HEK293 (cell line): ENCODE measurements around the gene SMURF2.

ENCODE experiments used
- GLIS1 ChIP-seq: fragments of 450-650 bp; formaldehyde crosslinking; IDR thresholded peaks from 2 replicates; pipeline ENCODE4 v1.5.1; 2016; ENCODE audit warnings: missing biosample characterization, missing genetic modification characterization
- KLF1 ChIP-seq: fragments of 450-650 bp; formaldehyde crosslinking; IDR thresholded peaks from 2 replicates; pipeline ENCODE4 v1.5.1; 2016; ENCODE audit warnings: missing biosample characterization, missing genetic modification characterization
- PATZ1 ChIP-seq: fragments of 450-650 bp; formaldehyde crosslinking; IDR thresholded peaks from 2 replicates; pipeline ENCODE4 v1.5.1; 2016; ENCODE audit warnings: missing biosample characterization, missing genetic modification characterization
- YY1 ChIP-seq: fragments of 450-650 bp; formaldehyde crosslinking; IDR thresholded peaks from 2 replicates; pipeline ENCODE4 v1.5.1; 2018; ENCODE audit warnings: missing biosample characterization, missing genetic modification characterization
- ZBTB1 ChIP-seq: fragments of 450-650 bp; formaldehyde crosslinking; IDR thresholded peaks from 2 replicates; pipeline ENCODE4 v1.5.1; 2016; ENCODE audit warnings: missing biosample characterization, missing genetic modification characterization
- ZBTB8A ChIP-seq: fragments of 450-650 bp; formaldehyde crosslinking; IDR thresholded peaks from 2 replicates; pipeline ENCODE4 v1.5.1; 2016; ENCODE audit warnings: missing biosample characterization, missing genetic modification characterization
- ZFP3 ChIP-seq: fragments of 450-650 bp; formaldehyde crosslinking; IDR thresholded peaks from 2 replicates; pipeline ENCODE4 v1.5.1; 2016; ENCODE audit warnings: low read depth, missing biosample characterization, missing genetic modification characterization
- ZNF2 ChIP-seq: fragments of 450-650 bp; formaldehyde crosslinking; IDR thresholded peaks from 2 replicates; pipeline ENCODE4 v1.5.1; 2016; ENCODE audit warnings: missing biosample characterization, missing genetic modification characterization
- ZNF221 ChIP-seq: fragments of 450-650 bp; formaldehyde crosslinking; IDR thresholded peaks from 2 replicates; pipeline ENCODE4 v1.5.1; 2017; ENCODE audit warnings: missing biosample characterization, missing genetic modification characterization, borderline replicate concordance
- ZNF274 ChIP-seq, 2 experiments: fragments of 200-500 bp in 1 of 2; fragments of 450-650 bp in 1 of 2; sonication (Bioruptor generic) in 1 of 2; formaldehyde crosslinking in 1 of 2; IDR thresholded peaks; 2 replicates each; pipeline versions ENCODE4 v1.5.1 to v1.6.1; 2014 to 2016; ENCODE audit warnings: borderline replicate concordance in 1 of 2, inconsistent platforms in 1 of 2, low read length in 1 of 2, missing biosample characterization in 1 of 2, missing genetic modification characterization in 1 of 2
- ZNF324 ChIP-seq: fragments of 450-650 bp; formaldehyde crosslinking; IDR thresholded peaks from 2 replicates; pipeline ENCODE4 v1.5.1; 2016; ENCODE audit warnings: missing biosample characterization, missing genetic modification characterization
- ZNF394 ChIP-seq: fragments of 450-650 bp; formaldehyde crosslinking; IDR thresholded peaks from 2 replicates; pipeline ENCODE4 v1.5.1; 2016; ENCODE audit warnings: missing biosample characterization, missing genetic modification characterization, mild to moderate bottlenecking, moderate library complexity, borderline replicate concordance
- ZNF404 ChIP-seq: fragments of 450-650 bp; formaldehyde crosslinking; IDR thresholded peaks from 2 replicates; pipeline ENCODE4 v1.5.1; 2017; ENCODE audit warnings: missing biosample characterization, missing genetic modification characterization
- ZNF561 ChIP-seq: fragments of 450-650 bp; IDR thresholded peaks from 2 replicates; pipeline ENCODE4 v1.5.1; 2018; ENCODE audit warnings: missing biosample characterization, missing genetic modification characterization, borderline replicate concordance
- ZNF692 ChIP-seq: fragments of 450-650 bp; formaldehyde crosslinking; IDR thresholded peaks from 2 replicates; pipeline ENCODE4 v1.5.1; 2016; ENCODE audit warnings: missing biosample characterization, missing genetic modification characterization
- ZNF777 ChIP-seq: fragments of 450-650 bp; formaldehyde crosslinking; IDR thresholded peaks from 2 replicates; pipeline ENCODE4 v1.5.1; 2017; ENCODE audit warnings: missing biosample characterization, missing genetic modification characterization, borderline replicate concordance
- TF ChIP-seq, protein P1 (sequence below): fragments of 450-650 bp; formaldehyde crosslinking; IDR thresholded peaks from 2 replicates; pipeline ENCODE4 v1.5.1; 2016; ENCODE audit warnings: missing biosample characterization, missing genetic modification characterization
- TF ChIP-seq, protein P2 (sequence below): fragments of 450-650 bp; formaldehyde crosslinking; IDR thresholded peaks from 2 replicates; pipeline ENCODE4 v1.5.1; 2016; ENCODE audit warnings: missing biosample characterization, missing genetic modification characterization
- TF ChIP-seq, protein P3 (sequence below): fragments of 450-650 bp; IDR thresholded peaks from 2 replicates; pipeline ENCODE4 v1.5.1; 2018; ENCODE audit warnings: missing biosample characterization, mild to moderate bottlenecking, missing genetic modification characterization
- TF ChIP-seq, protein P4 (sequence below): fragments of 450-650 bp; formaldehyde crosslinking; IDR thresholded peaks from 2 replicates; pipeline ENCODE4 v1.5.1; 2016; ENCODE audit warnings: missing biosample characterization, missing genetic modification characterization
- TF ChIP-seq, protein P5 (sequence below): fragments of 450-650 bp; formaldehyde crosslinking; IDR thresholded peaks from 2 replicates; pipeline ENCODE4 v1.5.1; 2017; ENCODE audit warnings: missing biosample characterization, missing genetic modification characterization

Gene SMURF2

GRCh38 chr17:64506576-64507412 lies 155.3 kb downstream of the SMURF2 start, which contains the start of gene CEP95 (continued):
- TF ChIP-seq, protein P1, sequence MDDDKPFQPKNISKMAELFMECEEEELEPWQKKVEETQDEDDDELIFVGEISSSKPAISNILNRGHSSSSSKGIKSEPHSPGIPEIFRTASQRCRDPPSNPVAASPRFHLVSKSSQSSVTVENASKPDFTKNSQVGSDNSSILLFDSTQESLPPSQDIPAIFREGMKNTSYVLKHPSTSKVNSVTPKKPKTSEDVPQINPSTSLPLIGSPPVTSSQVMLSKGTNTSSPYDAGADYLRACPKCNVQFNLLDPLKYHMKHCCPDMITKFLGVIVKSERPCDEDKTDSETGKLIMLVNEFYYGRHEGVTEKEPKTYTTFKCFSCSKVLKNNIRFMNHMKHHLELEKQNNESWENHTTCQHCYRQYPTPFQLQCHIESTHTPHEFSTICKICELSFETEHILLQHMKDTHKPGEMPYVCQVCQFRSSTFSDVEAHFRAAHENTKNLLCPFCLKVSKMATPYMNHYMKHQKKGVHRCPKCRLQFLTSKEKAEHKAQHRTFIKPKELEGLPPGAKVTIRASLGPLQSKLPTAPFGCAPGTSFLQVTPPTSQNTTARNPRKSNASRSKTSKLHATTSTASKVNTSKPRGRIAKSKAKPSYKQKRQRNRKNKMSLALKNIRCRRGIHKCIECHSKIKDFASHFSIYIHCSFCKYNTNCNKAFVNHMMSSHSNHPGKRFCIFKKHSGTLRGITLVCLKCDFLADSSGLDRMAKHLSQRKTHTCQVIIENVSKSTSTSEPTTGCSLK (tag by site-specific recombination): no peak
- TF ChIP-seq, protein P2, sequence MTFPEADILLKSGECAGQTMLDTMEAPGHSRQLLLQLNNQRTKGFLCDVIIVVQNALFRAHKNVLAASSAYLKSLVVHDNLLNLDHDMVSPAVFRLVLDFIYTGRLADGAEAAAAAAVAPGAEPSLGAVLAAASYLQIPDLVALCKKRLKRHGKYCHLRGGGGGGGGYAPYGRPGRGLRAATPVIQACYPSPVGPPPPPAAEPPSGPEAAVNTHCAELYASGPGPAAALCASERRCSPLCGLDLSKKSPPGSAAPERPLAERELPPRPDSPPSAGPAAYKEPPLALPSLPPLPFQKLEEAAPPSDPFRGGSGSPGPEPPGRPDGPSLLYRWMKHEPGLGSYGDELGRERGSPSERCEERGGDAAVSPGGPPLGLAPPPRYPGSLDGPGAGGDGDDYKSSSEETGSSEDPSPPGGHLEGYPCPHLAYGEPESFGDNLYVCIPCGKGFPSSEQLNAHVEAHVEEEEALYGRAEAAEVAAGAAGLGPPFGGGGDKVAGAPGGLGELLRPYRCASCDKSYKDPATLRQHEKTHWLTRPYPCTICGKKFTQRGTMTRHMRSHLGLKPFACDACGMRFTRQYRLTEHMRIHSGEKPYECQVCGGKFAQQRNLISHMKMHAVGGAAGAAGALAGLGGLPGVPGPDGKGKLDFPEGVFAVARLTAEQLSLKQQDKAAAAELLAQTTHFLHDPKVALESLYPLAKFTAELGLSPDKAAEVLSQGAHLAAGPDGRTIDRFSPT (tag by site-specific recombination): peak; percentile 95
- peak; percentile 82 for TF ChIP-seq ZNF692 (tag by site-specific recombination)
- no peak for TF ChIP-seq ZNF274 (IDR thresholded peaks at IDR 0.05; ENCODE audit: low read length)
- no peak for TF ChIP-seq ZNF274 (tag by site-specific recombination; IDR thresholded peaks at IDR 0.05; ENCODE audit: borderline replicate concordance)
- peak; percentile 27; the same call in 1 of the 2 replicates for TF ChIP-seq ZBTB8A (tag by site-specific recombination)
- TF ChIP-seq ZNF561: 0 out of 2 replicates have a peak, but pooled peaks have one; percentile 38
- peak; percentile 53; the same call in 1 of the 2 replicates for TF ChIP-seq ZNF2 (tag by site-specific recombination)
- no peak for TF ChIP-seq ZNF221 (tag by site-specific recombination)
- TF ChIP-seq, protein P3, sequence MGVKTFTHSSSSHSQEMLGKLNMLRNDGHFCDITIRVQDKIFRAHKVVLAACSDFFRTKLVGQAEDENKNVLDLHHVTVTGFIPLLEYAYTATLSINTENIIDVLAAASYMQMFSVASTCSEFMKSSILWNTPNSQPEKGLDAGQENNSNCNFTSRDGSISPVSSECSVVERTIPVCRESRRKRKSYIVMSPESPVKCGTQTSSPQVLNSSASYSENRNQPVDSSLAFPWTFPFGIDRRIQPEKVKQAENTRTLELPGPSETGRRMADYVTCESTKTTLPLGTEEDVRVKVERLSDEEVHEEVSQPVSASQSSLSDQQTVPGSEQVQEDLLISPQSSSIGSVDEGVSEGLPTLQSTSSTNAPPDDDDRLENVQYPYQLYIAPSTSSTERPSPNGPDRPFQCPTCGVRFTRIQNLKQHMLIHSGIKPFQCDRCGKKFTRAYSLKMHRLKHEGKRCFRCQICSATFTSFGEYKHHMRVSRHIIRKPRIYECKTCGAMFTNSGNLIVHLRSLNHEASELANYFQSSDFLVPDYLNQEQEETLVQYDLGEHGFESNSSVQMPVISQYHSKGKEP (tag by site-specific recombination): 0 out of 2 replicates have a peak, but pooled peaks have one; percentile 17
- TF ChIP-seq KLF1 (tag by site-specific recombination): peak; percentile 25; the same call in 1 of the 2 replicates
- TF ChIP-seq, protein P4, sequence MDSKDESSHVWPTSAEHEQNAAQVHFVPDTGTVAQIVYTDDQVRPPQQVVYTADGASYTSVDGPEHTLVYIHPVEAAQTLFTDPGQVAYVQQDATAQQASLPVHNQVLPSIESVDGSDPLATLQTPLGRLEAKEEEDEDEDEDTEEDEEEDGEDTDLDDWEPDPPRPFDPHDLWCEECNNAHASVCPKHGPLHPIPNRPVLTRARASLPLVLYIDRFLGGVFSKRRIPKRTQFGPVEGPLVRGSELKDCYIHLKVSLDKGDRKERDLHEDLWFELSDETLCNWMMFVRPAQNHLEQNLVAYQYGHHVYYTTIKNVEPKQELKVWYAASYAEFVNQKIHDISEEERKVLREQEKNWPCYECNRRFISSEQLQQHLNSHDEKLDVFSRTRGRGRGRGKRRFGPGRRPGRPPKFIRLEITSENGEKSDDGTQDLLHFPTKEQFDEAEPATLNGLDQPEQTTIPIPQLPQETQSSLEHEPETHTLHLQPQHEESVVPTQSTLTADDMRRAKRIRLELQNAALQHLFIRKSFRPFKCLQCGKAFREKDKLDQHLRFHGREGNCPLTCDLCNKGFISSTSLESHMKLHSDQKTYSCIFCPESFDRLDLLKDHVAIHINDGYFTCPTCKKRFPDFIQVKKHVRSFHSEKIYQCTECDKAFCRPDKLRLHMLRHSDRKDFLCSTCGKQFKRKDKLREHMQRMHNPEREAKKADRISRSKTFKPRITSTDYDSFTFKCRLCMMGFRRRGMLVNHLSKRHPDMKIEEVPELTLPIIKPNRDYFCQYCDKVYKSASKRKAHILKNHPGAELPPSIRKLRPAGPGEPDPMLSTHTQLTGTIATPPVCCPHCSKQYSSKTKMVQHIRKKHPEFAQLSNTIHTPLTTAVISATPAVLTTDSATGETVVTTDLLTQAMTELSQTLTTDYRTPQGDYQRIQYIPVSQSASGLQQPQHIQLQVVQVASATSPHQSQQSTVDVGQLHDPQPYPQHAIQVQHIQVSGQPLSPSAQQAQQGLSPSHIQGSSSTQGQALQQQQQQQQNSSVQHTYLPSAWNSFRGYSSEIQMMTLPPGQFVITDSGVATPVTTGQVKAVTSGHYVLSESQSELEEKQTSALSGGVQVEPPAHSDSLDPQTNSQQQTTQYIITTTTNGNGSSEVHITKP (tag by site-specific recombination): peak; percentile 93
- TF ChIP-seq, protein P5, sequence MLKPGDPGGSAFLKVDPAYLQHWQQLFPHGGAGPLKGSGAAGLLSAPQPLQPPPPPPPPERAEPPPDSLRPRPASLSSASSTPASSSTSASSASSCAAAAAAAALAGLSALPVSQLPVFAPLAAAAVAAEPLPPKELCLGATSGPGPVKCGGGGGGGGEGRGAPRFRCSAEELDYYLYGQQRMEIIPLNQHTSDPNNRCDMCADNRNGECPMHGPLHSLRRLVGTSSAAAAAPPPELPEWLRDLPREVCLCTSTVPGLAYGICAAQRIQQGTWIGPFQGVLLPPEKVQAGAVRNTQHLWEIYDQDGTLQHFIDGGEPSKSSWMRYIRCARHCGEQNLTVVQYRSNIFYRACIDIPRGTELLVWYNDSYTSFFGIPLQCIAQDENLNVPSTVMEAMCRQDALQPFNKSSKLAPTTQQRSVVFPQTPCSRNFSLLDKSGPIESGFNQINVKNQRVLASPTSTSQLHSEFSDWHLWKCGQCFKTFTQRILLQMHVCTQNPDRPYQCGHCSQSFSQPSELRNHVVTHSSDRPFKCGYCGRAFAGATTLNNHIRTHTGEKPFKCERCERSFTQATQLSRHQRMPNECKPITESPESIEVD (tag by site-specific recombination): 0 out of 2 replicates have a peak, but pooled peaks have one; percentile 30
- peak; percentile 49; the same call in 1 of the 2 replicates for TF ChIP-seq ZFP3 (tag by site-specific recombination)
- no peak for TF ChIP-seq ZNF404 (tag by site-specific recombination)
- peak; percentile 94 for TF ChIP-seq PATZ1
- no peak for TF ChIP-seq ZBTB1 (tag by site-specific recombination)
- TF ChIP-seq ZNF394 (tag by site-specific recombination): peak; percentile 68
- TF ChIP-seq YY1: peak; percentile 41; the same call in 1 of the 2 replicates
- peak; percentile 91 for TF ChIP-seq ZNF324 (tag by site-specific recombination)
- TF ChIP-seq GLIS1 (tag by site-specific recombination): peak; percentile 77
- TF ChIP-seq ZNF777: peak; percentile 27; the same call in 1 of the 2 replicates
